Measurements from ENCODE around the gene TMEM132C. TPM values are rescaled to one million over a fixed set of nuclear protein-coding genes. Genes with fewer than 3 reads are reported as not detected.

The TMEM132C gene
- total and polyA plus RNA-seq, 2 of the 4 experiments (the other 2 are of a cell fraction): not detected

DNA sequence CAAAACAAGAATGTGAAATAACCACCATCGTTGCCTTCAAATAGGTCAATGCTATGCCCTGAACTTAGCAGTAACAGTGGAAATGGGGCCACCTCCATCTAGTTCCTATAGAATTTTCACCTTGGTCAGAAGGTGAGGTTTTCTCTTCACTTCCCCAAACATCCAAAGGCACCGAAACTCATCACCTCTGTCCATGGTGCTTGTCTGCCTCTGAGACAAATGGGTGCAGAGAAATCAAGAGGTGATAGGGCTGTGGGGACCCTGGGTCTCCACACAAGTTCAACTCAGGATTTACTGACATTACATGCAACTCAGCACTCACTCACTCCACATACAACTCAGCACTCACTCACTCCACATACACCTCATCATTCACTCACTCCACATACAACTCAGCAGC is 26.2 kb upstream of the TMEM132C start:
- Histone ChIP-seq H2BK120ac (ENCODE audit: low read depth, low read length) (no peak overlapping the region), H3K56ac (ENCODE audit: extremely low read depth, insufficient read depth, low read length) (no peak overlapping the region), H2AFZ (replicated peaks; ENCODE audit: low read length, poor library complexity) (no peak overlapping the region), H3K4me2 (ENCODE audit: low read depth, low read length) (no peak overlapping the region), H3K27me3 (ENCODE audit: control insufficient read depth, insufficient read depth, low read length) (no peaks in the 10 kb centered on the region), H3K9ac (ENCODE audit: low read depth, low read length) (no peak overlapping the region), H4K91ac (ENCODE audit: insufficient read depth, low read depth, low read length) (no peak overlapping the region), H3K79me1 (ENCODE audit: low read depth in 1 of 2, low read length in 2 of 2) (no peaks in the 10 kb centered on the region), H3K14ac (replicated peaks; ENCODE audit: low read depth, low read length) (no peak overlapping the region), H3K23ac (ENCODE audit: low read depth, low read length) (no peak overlapping the region), H4K20me1 (ENCODE audit: insufficient read depth, low read length) (no peaks in the 10 kb centered on the region), H3K4me1 (ENCODE audit: control insufficient read depth, insufficient read depth, low read length) (no peaks in the 10 kb centered on the region), H3K4ac (ENCODE audit: low read depth, low read length) (no peak overlapping the region), H3K9me3 (ENCODE audit: control insufficient read depth, insufficient read depth, low read length) (peaks cover 29% of the 10 kb centered on the region), H3K9me1 (ENCODE audit: insufficient read depth, low read length) (no peaks in the 10 kb centered on the region), H3K27ac (ENCODE audit: insufficient read depth, low read length) (no peak overlapping the region), H4K8ac (ENCODE audit: low read depth in 2 of 2, low read length in 2 of 2) (no peak overlapping the region), H2BK15ac (ENCODE audit: low read depth, low read length) (no peak overlapping the region), H2AK9ac (replicated peaks; ENCODE audit: low read depth, low read length, poor library complexity) (no peak overlapping the region), H3K18ac (ENCODE audit: low read depth, low read length) (no peak overlapping the region), H2AK5ac (ENCODE audit: low read depth, low read length) (no peak overlapping the region), H3K4me3 (ENCODE audit: insufficient read depth, low read depth, low read length) (no peak overlapping the region), H4K5ac (ENCODE audit: low read depth, low read length) (no peak overlapping the region), H2BK5ac (ENCODE audit: low read depth, low read length, poor library complexity, severe bottlenecking) (no peak overlapping the region), H3K36me3 (ENCODE audit: control insufficient read depth, insufficient read depth, low read length) (no peaks in the 10 kb centered on the region), H2BK20ac (ENCODE audit: low read depth, low read length) (no peak overlapping the region)
- no TSS peak for BruUV-seq (replicated peaks)
- DNase-seq (no peak), ATAC-seq (ENCODE audit: low read depth) (no peak)
- dilution Hi-C loops (cut with HindIII; ENCODE audit: low sequenced_read_pairs, unreplicated experiment): no loop called here
- intact Hi-C loops (cut with micrococcal nuclease): no loop called here
- CTCF ChIA-PET: no interaction called here
- TF ChIP-seq SMC3 (IDR thresholded peaks at IDR 0.05; ENCODE audit: low read depth, low read length): no peak
- TF ChIP-seq MAFK (IDR thresholded peaks at IDR 0.05; ENCODE audit: low read depth, low read length): no peak
- no peak for TF ChIP-seq CHD1 (IDR thresholded peaks at IDR 0.05; ENCODE audit: low read depth, low read length)
- TF ChIP-seq RAD21 (IDR thresholded peaks at IDR 0.05; ENCODE audit: low read length): no peak
- no peak for TF ChIP-seq BHLHE40 (IDR thresholded peaks at IDR 0.05; ENCODE audit: low read depth, low read length)
- TF ChIP-seq NFE2L2 (IDR thresholded peaks at IDR 0.05; ENCODE audit: low read depth, low read length): no peak
- TF ChIP-seq RFX5 (IDR thresholded peaks at IDR 0.05; ENCODE audit: low read depth, low read length): no peak
- TF ChIP-seq, protein P1, sequence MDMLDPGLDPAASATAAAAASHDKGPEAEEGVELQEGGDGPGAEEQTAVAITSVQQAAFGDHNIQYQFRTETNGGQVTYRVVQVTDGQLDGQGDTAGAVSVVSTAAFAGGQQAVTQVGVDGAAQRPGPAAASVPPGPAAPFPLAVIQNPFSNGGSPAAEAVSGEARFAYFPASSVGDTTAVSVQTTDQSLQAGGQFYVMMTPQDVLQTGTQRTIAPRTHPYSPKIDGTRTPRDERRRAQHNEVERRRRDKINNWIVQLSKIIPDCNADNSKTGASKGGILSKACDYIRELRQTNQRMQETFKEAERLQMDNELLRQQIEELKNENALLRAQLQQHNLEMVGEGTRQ (IDR thresholded peaks at IDR 0.05; ENCODE audit: low read depth, low read length): no peak
- no peak for TF ChIP-seq MXI1 (IDR thresholded peaks at IDR 0.05; ENCODE audit: borderline replicate concordance, low read depth, low read length)
- no peak for TF ChIP-seq MAZ (IDR thresholded peaks at IDR 0.05; ENCODE audit: borderline replicate concordance, low read depth, low read length)
- TF ChIP-seq FOS (IDR thresholded peaks at IDR 0.05; ENCODE audit: low read depth, low read length): no peak
- no peak for TF ChIP-seq RCOR1 (IDR thresholded peaks at IDR 0.05; ENCODE audit: insufficient replicate concordance, low read length)
- TF ChIP-seq, protein P2, sequence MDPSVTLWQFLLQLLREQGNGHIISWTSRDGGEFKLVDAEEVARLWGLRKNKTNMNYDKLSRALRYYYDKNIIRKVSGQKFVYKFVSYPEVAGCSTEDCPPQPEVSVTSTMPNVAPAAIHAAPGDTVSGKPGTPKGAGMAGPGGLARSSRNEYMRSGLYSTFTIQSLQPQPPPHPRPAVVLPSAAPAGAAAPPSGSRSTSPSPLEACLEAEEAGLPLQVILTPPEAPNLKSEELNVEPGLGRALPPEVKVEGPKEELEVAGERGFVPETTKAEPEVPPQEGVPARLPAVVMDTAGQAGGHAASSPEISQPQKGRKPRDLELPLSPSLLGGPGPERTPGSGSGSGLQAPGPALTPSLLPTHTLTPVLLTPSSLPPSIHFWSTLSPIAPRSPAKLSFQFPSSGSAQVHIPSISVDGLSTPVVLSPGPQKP (IDR thresholded peaks at IDR 0.05; ENCODE audit: borderline replicate concordance, low read depth, low read length): no peak
- no CpG with 5 or more reads among the region's 2 CpGs for WGBS, 2 experiments (ENCODE audit: extremely low coverage in 2 of 2, insufficient read length in 1 of 2)
- in situ Hi-C loops (cut with MboI; ENCODE audit: low sequenced_read_pairs): no loop called here
- POLR2A ChIA-PET (ENCODE audit: unreplicated experiment): no interaction called here

All from IMR-90 (cell line).